Caco-2 (cell line): ENCODE measurements around the gene IMMT. TPM values are rescaled to one million over a fixed set of nuclear protein-coding genes. Genes with fewer than 3 reads are reported as not detected.
A peak's percentile ranks its signal among the peaks of the same experiment; 100 is the strongest.

Source experiments
- BruUV-seq: library from RNA; stranded (reverse); fragments of 400-500 nt; replicated peaks from 2 replicates; lab custom pipeline; 2021; lab: Mats Ljungman, UMichigan
- CTCF ChIA-PET: fragments of 300-600 bp; sonication (Branson Sonifier 250); formaldehyde crosslinking; loops from one replicate; lab custom pipeline; 2022; ENCODE audit warnings: antibody characterized with exemption; lab: Charles Lee
- POLR2A ChIA-PET: fragments of 300-600 bp; sonication (Branson Sonifier 250); formaldehyde crosslinking; loops from one replicate; lab custom pipeline; 2022; ENCODE audit warnings: antibody characterized with exemption; lab: Charles Lee
- DNase-seq, 2 experiments: peaks; one replicate each; pipeline versions ENCODE4 v3.0.0 to v3.0.0-alpha.2; 2020 to 2022
- H3K27me3 ChIP-seq: replicated peaks from 2 replicates; pipeline ENCODE4 v1.6.0; 2011; ENCODE audit warnings: low read length; ENCODE audit not compliant: control insufficient read depth, insufficient read depth
- H3K36me3 ChIP-seq: 2 replicates; pipeline ENCODE4 v1.5.1; 2011; ENCODE audit warnings: low read length; ENCODE audit not compliant: control insufficient read depth, insufficient read depth
- H3K4me1 ChIP-seq: fragments of 250-450 bp; sonication (Bioruptor Pico); 2 replicates; pipeline ENCODE4 v1.5.1; 2020; ENCODE audit warnings: mild to moderate bottlenecking
- H3K4me3 ChIP-seq: 2 replicates; pipeline ENCODE4 v1.5.1; 2011; ENCODE audit warnings: low read depth, mild to moderate bottlenecking, control low read depth, low read length
- H3K9me3 ChIP-seq: fragments of 250-450 bp; sonication (Bioruptor Pico); 2 replicates; pipeline ENCODE4 v1.5.1; 2020; ENCODE audit warnings: mild to moderate bottlenecking, moderate library complexity
- H3K27ac Mint-ChIP-seq: one replicate; pipeline ENCODE4 v1.8.0; 2022; ENCODE audit warnings: mixed read lengths; ENCODE audit not compliant: unreplicated experiment
- H3K27me3 Mint-ChIP-seq: one replicate; pipeline ENCODE4 v1.8.0; 2022; ENCODE audit warnings: mixed read lengths; ENCODE audit not compliant: insufficient read depth, unreplicated experiment
- H3K36me3 Mint-ChIP-seq: one replicate; pipeline ENCODE4 v1.8.0; 2022; ENCODE audit warnings: mild to moderate bottlenecking, mixed read lengths; ENCODE audit not compliant: insufficient read depth, unreplicated experiment
- H3K4me1 Mint-ChIP-seq: one replicate; pipeline ENCODE4 v1.8.0; 2022; ENCODE audit warnings: low read depth, mixed read lengths; ENCODE audit not compliant: unreplicated experiment
- H3K4me3 Mint-ChIP-seq: one replicate; pipeline ENCODE4 v1.8.0; 2022; ENCODE audit warnings: mild to moderate bottlenecking, moderate library complexity, mixed read lengths; ENCODE audit not compliant: unreplicated experiment
- H3K9me3 Mint-ChIP-seq: one replicate; pipeline ENCODE4 v1.8.0; 2022; ENCODE audit warnings: mixed read lengths; ENCODE audit not compliant: unreplicated experiment
- CTCF ChIP-seq, 2 experiments: fragments of 200-600 bp in 1 of 2; IDR thresholded peaks; 1 replicate in 1 of 2; 2 replicates in 1 of 2; pipeline versions ENCODE4 v1.5.1 to v1.8.0; 2011 to 2022; ENCODE audit warnings: antibody characterized with exemption in 1 of 2, control low read depth in 1 of 2, inconsistent platforms in 1 of 2, low read depth in 1 of 2, low read length in 1 of 2, mild to moderate bottlenecking in 1 of 2, moderate library complexity in 1 of 2; ENCODE audit not compliant: insufficient read depth in 1 of 2, severe bottlenecking in 1 of 2, unreplicated experiment in 1 of 2
- intact Hi-C: fragments of 100-400 bp; cut with micrococcal nuclease; formaldehyde crosslinking; loops from one replicate; pipeline ENCODE4 v1.10.0; 2022; ENCODE audit not compliant: unreplicated experiment
- total RNA-seq: library from RNA; stranded (reverse); gene quantifications from 2 replicates; pipeline ENCODE4 v1.2.3, GENCODE V29; 2022

The IMMT gene
- total RNA-seq, 1 experiment from 2014 or later, result 129 TPM

- POLR2A ChIA-PET, result no interaction called here
- Histone ChIP-seq H3K27me3 (no peaks in the 10 kb centered on the region), H3K4me3 (no peak overlapping the region), H3K9me3 (no peaks in the 10 kb centered on the region), H3K36me3 (peaks cover 8% of the 10 kb centered on the region), H3K4me1 (no peaks in the 10 kb centered on the region)
- DNase-seq, result no peak
- no peak for TF ChIP-seq CTCF (IDR thresholded peaks at IDR 0.05; ENCODE audit: insufficient read depth in 1 of 2, low read depth in 1 of 2, low read length in 1 of 2, severe bottlenecking in 1 of 2, unreplicated experiment in 1 of 2)
- Mint-ChIP-seq H3K27ac (no peak overlapping the region), H3K4me1 (no peaks in the 10 kb centered on the region), H3K27me3 (no peaks in the 10 kb centered on the region), H3K9me3 (no peaks in the 10 kb centered on the region), H3K4me3 (no peak overlapping the region), H3K36me3 (peaks cover 100% of the 10 kb centered on the region)
- intact Hi-C loops, result no loop called here
- CTCF ChIA-PET, result no interaction called here
- BruUV-seq, result no TSS peak
Observed at GRCh38 chr2:86124683-86125082, 70.6 kb downstream of the IMMT start.

- CTCF ChIA-PET, result no interaction called here
Observed at GRCh38 chr2:86123328-86123925, 71.8 kb downstream of the IMMT start.

GRCh38 chr2:86118130-86118529, 77.1 kb downstream of the IMMT start:
- intact Hi-C loops, result no loop called here
- peak in 1 of 2 experiments; percentile 42 for DNase-seq
- ChIA-PET CTCF (interaction anchor here (1.8 to 2.8 kb wide), 3 partner anchors 12 to 290 kb away, joined by 10 to 13 read pairs (median 11); partner anchors contain the start of genes POLR1A and PTCD3), POLR2A (interaction anchor here (1.3 to 2.0 kb wide), 2 partner anchors 12 to 77 kb away, joined by 4 to 22 read pairs; partner anchors contain the start of genes IMMT, POLR1A and PTCD3)
- Mint-ChIP-seq H3K27ac (peak overlapping the region; percentile 40), H3K9me3 (no peaks in the 10 kb centered on the region), H3K27me3 (no peaks in the 10 kb centered on the region), H3K36me3 (peaks cover 100% of the 10 kb centered on the region), H3K4me1 (peaks cover 53% of the 10 kb centered on the region), H3K4me3 (peak overlapping the region; percentile 2)
- H3K9me3 ChIP-seq, result no peaks in the 10 kb centered on the region
- no TSS peak for BruUV-seq
- H3K36me3 ChIP-seq, result peaks cover 7% of the 10 kb centered on the region
- peak; percentile 14 to 19 for TF ChIP-seq CTCF (IDR thresholded peaks at IDR 0.05; ENCODE audit: insufficient read depth in 1 of 2, low read depth in 1 of 2, low read length in 1 of 2, severe bottlenecking in 1 of 2, unreplicated experiment in 1 of 2)
- H3K4me1 ChIP-seq, result peaks cover 32% of the 10 kb centered on the region
- no peaks in the 10 kb centered on the region for H3K27me3 ChIP-seq
- no peak overlapping the region for H3K4me3 ChIP-seq

More at GRCh38 chr2:86123328-86123925, 71.8 kb downstream of the IMMT start:
- H3K36me3 Mint-ChIP-seq, result peaks cover 100% of the 10 kb centered on the region
- peaks cover 11% of the 10 kb centered on the region for H3K4me1 Mint-ChIP-seq
- Histone ChIP-seq H3K4me1 (peaks cover 7% of the 10 kb centered on the region), H3K27me3 (no peaks in the 10 kb centered on the region), H3K9me3 (no peaks in the 10 kb centered on the region), H3K4me3 (no peak overlapping the region), H3K36me3 (peaks cover 8% of the 10 kb centered on the region)
- BruUV-seq, result no TSS peak
- H3K4me3 Mint-ChIP-seq, result no peak overlapping the region
- intact Hi-C loops, result no loop called here
- no peaks in the 10 kb centered on the region for H3K9me3 Mint-ChIP-seq
- DNase-seq, result no peak
- H3K27ac Mint-ChIP-seq, result no peak overlapping the region
- TF ChIP-seq CTCF (IDR thresholded peaks at IDR 0.05; ENCODE audit: insufficient read depth in 1 of 2, low read depth in 1 of 2, low read length in 1 of 2, severe bottlenecking in 1 of 2, unreplicated experiment in 1 of 2), result no peak
- no peaks in the 10 kb centered on the region for H3K27me3 Mint-ChIP-seq
- POLR2A ChIA-PET, result no interaction called here
